GM18508 (cell line): ENCODE results near the gene UBE2D2.
"Not testable (repeated sequence)": the region's sequence is repeated elsewhere in the genome, so short reads cannot be mapped to it uniquely, and the experiment has no call there.

Source experiments
- ATAC-seq: cut with Tn5 transposase; IDR thresholded peaks from one replicate; pipeline ENCODE4 v1.9.1; 2021; ENCODE audit warnings: moderate number of reproducible peaks; ENCODE audit not compliant: insufficient read depth, unreplicated experiment

UBE2D2 gene

DNA sequence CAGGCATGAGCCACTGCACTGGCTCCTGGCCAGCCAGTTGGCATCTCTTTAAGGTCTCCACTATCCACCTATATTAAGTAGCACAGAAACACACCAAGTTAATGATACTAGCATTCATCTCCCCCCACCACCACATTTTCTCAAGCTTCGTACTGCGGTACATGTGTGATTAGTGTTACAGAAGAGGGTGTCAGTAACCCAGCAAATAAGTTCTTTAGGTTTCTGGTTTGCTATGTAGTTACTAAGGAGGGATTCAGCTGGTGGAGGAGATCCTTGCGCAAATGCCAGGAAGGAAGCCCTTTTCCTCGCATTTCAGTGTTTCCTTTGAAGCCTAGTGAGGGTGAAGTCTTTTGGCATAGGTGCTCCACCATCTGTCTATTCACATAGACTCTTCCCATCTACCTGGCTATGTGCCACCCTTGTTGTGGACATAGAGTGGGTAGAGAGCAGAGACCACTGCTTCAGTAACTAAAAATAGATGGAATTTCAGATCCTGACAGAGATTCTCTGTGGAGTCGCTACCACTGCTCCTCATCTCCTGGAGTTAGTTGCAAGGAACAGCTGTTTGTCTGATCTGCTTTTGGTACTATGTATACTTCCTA lies 16.7 kb downstream of the UBE2D2 start:
- no peak for ATAC-seq

DNA sequence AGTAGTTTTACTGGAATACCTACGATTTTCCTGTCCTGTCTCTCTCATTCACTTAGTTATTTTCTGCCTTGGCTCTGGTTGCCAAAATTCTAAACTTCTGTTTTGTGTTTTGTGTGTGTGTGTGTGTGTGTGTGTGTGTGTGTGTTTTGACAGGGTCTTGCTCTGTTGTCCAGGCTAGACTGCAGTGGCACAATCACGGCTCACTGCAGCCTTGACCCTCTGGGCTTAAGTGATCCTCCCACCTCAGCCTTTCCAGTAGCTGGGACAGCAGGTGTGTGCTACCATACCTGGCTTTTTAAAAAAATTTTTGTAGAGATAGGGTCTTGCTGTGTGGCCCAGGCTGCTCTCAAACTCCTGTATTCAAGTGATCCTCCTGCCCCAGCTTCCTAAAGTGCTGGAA lies 17.2 kb downstream of the UBE2D2 start:
- no peak for ATAC-seq

DNA sequence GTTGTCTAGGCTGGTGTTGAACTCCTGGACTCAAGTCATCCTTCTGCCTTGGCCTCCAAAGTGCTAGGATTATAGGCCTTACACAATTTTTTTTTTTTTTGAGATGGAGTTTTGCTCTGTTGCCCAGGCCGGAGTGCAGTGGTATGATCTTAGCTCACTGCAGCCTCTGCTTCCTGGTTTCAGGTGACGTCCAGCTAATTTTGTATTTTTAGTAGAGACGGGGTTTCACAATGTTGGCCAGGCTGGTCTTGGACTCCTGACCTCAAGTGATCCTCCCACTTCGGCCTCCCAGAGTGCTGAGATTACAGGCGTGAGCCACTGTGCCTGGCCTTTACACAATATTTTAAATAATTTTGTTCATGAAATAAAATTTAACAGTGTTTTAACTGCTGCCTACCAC lies 21.0 kb downstream of the UBE2D2 start:
- ATAC-seq, result not testable (repeated sequence)

DNA sequence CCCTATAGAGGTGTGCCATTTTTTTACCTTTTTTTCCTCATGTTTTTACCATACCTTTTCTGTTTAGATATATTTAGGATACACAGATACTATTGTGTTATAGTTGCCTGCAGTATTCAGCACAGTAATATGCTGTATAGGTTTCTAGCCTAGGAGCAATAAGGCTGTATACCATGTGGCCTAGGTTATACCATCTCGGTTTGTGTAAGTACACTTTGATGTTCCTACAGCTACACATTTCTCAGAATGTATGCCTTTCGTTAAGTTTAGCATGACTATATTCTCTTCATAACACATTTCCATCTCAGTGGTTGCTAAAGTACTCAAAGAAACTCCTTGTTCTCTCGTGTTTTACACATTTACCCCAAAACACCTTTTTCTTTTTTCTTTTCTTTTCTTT lies 23.0 kb downstream of the UBE2D2 start:
- no peak for ATAC-seq

DNA sequence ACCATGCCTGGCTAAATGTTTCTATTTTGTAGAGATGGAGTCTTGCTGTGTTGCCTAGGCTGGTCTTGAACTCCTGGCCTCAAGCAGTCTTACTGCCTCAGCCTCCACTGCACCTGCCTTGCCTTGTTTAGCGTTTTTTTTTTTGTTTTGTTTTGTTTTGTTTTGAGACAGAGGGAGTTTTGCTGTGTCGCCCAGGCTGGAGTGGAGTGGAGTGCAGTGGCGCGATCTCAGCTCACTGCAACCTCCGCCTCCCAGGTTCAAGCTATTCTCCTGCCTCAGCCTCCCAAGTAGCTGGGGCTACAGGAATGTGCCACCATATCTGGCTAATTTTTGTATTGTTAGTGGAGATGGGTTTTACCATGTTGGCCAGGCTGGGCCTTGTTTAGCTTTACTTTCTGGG lies 27.0 kb downstream of the UBE2D2 start:
- ATAC-seq, result not testable (repeated sequence)

DNA sequence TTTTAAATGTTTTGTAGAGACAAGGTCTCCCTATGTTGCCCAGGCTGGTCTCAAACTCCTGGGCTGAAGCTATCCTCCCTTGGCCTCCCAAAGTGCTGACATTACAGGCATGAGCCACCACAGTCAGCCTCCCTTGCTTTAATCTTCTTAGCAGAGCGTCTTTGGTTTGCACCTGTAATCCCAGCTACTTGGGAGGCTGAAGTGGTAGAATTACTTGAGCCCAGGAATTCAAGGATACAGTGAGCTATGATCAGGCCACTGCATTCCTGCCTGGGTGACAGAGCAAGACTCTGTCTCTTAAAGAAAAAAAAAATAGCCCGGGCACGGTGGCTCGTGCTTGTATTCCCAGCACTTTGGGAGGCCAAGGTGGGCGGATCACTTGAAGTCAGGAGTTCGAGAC lies 27.8 kb downstream of the UBE2D2 start:
- no peak for ATAC-seq

DNA sequence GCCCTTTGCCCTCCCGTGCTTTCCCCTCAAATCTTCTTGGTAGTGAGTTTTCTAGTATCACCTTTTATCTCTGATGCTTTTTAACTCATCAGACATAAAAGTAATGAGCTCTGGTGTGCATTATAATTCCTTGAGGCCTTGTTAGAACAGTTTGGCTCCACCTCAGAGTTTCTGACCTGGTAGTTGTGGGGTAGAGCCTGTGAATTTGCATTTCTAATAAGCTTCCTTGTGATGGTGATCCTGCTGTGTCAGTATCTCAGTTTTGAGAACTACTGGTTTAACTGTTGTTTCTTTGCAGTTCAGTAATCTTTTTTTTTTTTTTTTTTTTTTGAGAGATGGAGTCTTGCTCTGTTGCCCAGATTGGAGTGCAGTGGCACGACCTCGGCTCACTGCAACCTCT lies 31.1 kb downstream of the UBE2D2 start:
- no peak for ATAC-seq

DNA sequence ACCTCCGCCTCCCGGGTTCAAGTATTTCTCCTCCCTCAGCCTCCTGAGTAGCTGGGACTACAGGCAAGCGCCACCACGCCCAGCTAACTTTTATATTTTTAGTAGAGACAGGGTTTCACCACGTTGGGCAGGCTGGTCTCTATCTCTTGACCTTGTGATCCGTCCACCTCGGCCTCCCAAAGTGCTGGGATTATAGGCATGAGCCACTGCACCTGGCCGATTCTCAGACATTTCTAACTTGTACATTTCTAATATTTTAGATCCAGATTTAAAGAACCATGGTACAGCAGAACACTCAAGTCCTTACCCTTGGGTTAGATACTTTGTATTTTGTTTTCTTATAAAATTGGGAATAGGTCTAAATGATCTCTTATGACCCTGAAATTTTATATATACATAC lies 31.9 kb downstream of the UBE2D2 start:
- not testable (repeated sequence) for ATAC-seq

DNA sequence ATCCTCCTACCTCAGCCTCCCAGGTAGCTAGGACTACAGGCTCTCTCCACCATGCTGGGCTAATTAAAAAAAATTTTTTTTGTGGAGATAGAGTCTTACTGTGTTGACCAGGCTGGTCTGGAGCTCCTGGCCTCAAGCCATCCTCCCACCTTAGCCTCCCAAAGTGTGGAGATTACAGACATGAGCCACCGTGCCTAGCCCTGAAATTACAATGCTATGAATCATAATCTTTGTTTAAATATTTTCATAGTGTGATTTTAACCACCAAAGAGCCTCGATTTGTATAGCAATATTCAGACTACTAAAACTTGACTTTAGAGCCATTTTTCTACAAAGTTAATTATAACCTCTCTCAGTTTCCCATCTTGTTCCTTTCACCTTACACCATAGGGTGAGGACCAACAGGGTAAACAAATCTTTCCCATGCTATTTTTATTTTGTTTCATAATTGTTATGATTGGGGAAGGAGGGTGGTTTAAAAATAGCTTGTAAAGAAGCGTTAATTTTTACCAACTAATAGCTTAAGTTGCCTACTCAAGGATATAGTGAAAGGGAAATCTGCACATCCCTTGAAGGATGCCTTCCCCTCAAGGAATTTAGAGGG lies 32.7 kb downstream of the UBE2D2 start:
- ATAC-seq, result no peak

DNA sequence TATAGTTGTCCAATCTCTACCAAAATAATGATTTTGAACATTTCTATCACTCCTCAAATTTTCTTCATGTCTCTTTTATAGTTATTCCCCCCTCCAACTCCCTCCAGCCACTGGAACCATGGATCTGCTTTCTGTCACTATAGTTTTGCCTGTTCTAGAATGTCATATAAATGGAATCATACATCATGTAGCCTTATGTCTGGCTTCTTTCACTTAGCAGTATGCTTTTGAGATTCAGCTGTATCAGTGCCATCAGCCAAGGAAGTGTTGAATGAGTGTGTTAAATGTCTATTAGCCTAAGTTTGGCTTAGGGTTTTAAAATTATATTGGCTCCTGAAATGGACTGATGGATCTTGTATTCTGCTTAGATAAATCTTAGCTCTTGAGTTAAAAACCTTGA lies 36.0 kb downstream of the UBE2D2 start:
- ATAC-seq, result no peak

DNA sequence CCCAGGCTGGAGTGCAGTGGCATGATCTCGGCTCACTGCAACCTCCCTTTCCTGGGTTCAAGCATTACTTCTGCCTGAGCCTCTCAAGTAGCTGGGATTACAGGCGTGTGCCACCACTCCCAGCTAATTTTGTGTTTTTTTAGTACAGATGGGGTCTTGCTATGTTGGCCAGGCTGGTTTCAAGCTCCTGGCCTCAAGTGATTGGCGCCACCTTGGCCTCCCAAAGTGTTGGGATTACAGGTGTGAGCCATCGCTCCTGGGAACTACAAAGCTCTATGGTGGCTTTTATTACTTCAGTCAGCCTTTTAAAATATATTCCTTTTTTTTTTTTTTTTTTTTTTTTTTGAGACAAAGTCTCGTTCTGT lies 37.4 kb downstream of the UBE2D2 start:
- not testable (repeated sequence) for ATAC-seq

DNA sequence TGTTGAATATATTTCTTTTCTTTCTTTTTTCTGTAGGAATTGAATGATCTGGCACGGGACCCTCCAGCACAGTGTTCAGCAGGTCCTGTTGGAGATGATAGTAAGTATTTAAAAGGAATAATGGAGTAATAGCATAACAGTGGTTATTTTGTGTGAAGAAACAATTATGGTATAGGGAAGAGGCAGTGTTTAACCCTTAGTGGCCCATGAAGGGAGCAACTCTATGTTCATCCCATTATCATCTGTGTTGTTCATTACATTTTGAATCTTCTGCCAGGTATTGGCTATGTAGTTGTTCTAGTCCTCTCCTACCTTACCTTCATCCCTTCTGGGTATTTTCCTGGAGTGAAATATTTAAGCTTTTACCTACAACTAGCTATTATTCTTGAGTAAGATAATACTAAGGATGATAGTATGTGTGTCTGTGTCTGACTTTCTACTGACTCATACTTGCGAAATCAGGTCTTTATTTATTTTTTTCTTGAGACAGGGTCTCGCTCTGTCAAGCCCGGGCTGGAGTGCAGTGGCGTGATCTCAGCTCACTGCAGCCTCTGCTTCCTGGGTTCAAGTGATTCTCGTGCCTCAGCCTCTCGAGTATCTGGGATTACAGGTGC lies 39.3 kb downstream of the UBE2D2 start:
- no peak for ATAC-seq

DNA sequence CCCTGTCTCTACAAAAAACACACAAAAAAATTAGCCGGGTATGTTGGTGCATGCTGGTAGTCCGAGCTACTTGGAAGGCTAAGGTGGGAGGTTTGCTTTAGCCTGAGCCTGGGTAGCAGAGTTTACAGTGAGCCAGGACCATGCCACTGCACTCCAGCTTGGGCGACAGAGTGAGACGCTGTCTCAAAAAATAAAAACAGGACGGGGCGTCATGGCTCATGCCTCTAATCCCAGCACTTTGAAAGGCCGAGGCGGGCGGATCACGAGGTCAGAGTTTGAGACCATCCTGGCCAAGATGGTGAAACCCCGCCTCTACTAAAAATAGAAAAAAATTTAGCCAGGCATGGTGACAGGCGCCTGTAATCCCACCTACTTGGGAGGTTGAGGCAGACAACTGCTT lies 40.3 kb downstream of the UBE2D2 start:
- no peak for ATAC-seq

DNA sequence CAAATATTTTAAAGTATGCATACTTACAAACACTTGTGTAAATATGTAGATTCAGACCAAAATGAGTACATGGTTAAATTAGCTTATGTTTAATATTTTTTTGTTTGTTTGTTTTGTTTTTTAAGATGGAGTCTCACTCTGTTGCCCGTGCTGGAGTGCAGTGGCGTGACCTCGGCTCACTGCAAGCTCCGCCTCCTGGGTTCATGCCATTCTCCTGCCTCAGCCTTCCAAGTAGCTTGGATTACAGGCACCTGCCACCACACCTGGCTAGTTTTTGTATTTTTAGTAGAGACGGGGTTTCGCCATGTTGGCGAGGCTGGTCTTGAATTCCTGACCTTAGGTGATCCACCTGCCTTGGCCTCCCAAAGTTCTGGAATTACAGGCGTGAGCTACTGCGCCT lies 40.8 kb downstream of the UBE2D2 start:
- ATAC-seq, result not testable (repeated sequence)

DNA sequence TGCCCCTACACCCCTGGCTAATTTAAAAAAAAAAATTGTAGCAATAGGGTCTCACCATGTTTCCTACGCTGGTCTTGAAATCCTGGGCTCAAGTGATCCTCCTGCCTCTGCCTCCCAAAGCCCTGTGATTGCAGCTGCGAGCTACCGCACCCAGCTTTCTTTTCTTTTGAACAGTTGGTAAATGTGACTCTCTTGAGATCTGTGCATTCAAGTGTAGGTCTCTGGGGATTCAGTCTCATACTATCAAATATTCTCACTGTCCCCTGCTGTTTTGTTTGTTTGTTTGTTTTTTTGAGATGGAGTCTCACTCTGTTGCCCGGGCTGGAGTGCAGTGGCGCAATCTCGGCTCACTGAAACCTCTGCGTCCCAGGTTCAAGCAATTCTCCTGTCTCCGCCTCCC lies 44.7 kb downstream of the UBE2D2 start:
- no peak for ATAC-seq

DNA sequence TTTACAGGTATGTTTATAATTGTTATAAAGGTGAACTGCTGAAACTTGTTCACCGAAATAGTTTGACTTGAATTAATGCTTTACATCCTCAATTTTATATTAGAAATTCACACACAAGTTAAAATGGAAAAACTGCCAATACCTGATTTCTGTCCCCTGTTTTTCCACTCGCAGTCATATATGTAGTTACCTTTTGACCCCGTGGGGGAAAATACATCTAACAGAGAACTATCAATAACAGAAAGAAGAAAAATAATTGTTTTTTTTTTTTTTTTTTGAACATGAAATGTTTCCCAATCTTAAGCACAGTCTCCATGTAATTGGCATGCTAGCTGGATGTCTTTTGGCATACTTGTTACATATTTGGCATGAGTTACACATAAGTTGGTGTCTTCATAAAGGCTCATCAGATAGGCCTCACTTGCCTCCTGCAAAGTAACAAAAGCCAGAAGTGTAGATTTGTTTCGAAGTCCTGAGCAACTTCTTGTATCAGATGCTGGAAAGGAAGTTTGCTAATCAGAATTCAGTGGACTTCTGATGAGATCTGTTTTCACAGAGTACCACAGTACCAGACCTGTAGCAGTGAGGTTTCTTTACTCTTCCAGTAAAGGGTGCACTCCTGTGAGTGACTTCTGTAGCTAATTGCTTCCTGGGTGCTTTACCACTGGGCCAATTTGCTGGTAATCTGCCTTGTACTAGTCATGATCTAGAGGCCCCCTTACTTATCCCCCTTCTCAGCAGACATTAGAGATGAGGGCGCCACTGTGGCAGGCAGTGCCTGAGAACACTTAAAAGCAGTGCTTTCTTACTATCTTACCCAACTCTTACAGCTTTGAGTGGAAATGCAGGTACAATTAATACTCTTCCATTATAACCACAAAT lies 50.8 kb downstream of the UBE2D2 start:
- no peak for ATAC-seq

DNA sequence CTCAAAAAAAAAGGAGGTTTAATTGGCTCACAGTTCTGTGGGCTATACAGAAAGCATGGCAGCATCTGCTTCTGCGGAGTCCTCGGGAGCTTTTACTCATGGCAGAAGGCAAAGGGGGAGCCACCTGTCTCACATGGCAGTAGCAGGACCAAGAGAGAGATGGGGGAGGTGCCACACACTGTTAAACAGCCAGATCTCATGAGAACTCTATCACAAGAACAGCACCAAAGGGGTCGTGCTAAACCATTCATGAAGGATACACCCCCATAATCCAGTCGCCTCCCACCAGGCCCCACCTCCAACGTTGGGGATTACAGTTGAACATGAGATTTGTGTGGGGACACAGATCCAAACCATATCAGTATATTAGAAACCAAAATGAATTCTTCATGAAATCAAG lies 58.7 kb downstream of the UBE2D2 start:
- ATAC-seq, result no peak

DNA sequence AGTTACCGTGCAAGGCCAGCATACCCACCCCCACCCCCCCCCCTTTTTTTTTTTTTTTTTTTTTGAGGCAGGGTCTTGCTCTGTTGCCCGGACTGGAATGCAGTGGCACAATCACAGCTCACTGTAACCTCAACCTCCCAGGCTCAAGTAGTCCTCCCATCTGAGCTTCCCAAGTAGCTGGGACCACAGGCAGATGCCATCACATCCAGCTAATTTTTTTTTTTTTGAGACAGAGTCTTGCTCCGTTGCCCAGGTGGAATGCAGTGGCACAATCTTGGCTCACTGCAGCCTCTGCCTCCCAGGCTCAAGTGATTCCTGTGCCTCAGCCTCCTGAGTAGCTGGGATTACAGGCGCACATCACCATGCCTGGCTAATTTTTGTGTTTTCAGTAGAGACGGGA lies 64.3 kb downstream of the UBE2D2 start:
- not testable (repeated sequence) for ATAC-seq

DNA sequence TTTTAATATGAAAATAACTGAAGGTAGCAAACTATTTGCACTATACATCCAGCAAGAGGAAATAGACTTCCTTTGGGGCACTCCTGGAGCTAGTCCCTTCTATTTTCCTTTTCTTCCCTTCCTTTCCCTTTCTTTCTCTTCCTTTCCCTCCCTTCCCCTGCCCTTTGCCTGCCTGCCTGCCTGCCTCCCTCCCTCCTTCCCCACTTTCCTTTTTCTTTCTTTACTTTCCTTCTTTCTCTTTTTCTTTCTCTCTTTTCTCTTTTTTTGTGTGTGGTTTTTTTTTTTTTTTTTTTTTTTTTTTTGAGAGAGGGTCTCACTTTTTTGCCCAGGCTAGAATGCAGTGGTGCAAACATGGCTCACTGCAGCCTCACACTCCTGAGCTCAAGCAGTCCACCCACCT lies 69.7 kb downstream of the UBE2D2 start:
- no peak for ATAC-seq

DNA sequence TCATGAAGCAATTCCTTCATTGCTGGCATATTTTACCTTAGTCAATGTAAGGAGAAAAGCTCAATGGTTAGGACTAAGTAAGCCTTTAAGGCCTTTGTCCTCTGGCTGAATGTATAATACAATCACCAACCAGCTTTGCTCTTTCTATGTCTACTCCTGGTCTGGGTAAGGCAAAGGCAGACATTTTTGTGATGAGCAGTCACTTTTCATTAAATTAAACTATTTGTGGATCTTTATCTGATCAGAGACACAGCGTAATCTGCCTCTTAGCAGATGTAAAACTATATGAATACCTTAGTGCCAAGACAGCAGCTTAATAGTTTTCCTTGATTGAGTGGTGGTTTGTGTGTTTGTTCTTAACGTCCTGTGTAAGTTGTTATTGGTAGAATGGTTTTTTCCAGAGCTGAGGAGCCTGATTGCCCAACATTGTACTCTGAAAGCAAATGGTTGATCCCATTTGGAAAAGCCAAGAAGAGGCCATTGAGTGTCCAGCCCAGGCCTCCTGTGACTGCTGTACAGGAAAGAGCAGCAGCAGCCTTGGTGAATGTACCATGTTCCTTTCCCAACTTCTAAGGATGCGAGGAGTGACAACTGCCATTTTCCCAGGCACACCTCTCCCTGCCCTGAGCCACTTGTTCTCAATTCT lies 70.5 kb downstream of the UBE2D2 start:
- ATAC-seq, result no peak
